ENCODE results near the gene CSF2. TPM values are rescaled to one million over a fixed set of nuclear protein-coding genes. Genes with fewer than 3 reads are reported as not detected.

The CSF2 gene
- total RNA-seq, 1 donor from 2014 or later, result not detected

Other genes with a start within 250 kb of the CSF2 start
- gene MEIKIN, start 128.1 kb upstream of the CSF2 start, total RNA-seq, result not detected
- gene ACSL6, start 62.1 kb upstream of the CSF2 start, total RNA-seq, result 4.5 TPM
- not detected for gene IL3, start 13.1 kb upstream of the CSF2 start, total RNA-seq
- 50.5 TPM for gene P4HA2, start 154.1 kb downstream of the CSF2 start, total RNA-seq
- gene PDLIM4, start 183.9 kb downstream of the CSF2 start, total RNA-seq, result 8.8 TPM
- gene SLC22A4, start 220.6 kb downstream of the CSF2 start, total RNA-seq, result 2.2 TPM